HepG2 (cell line): ENCODE measurements around the gene ZCCHC4. TPM values are rescaled to one million over a fixed set of nuclear protein-coding genes. Genes with fewer than 3 reads are reported as not detected.

Experiments used
- ATAC-seq: fragments of 200-7000 bp; cut with Tn5 transposase; 3 replicates; pipeline ENCODE4 v1.9.1; 2020; ENCODE audit warnings: mild to moderate bottlenecking, moderate library complexity
- BruUV-seq: library from RNA; stranded (reverse); fragments of 400-500 nt; replicated peaks from 2 replicates; lab custom pipeline; 2021; lab: Mats Ljungman, UMichigan
- CTCF ChIA-PET: fragments of 300-600 bp; formaldehyde crosslinking; extraction: SDS; loops from one replicate; lab custom pipeline; 2021; ENCODE audit warnings: low total read pairs, inconsistent platforms, low intra/inter-chr PET ratio; lab: Yijun Ruan, JAX
- POLR2A ChIA-PET: fragments of 350-600 bp; sonication (Branson Sonifier 250); formaldehyde crosslinking; loops from one replicate; lab custom pipeline; 2020; ENCODE audit warnings: antibody characterized with exemption, inconsistent platforms; lab: Yijun Ruan, JAX
- DNase-seq: peaks from one replicate; pipeline ENCODE4 v3.0.0-alpha.2; 2015; ENCODE audit warnings: low spot score
- FAIRE-seq: peaks from 3 replicates; lab custom pipeline; 2011; peaks lifted over from hg19 to GRCh38; lab: Jason Lieb, UNC
- H2AFZ ChIP-seq: one replicate; pipeline ENCODE4 v1.6.1; 2011; ENCODE audit warnings: low read length, inconsistent platforms
- H3K27ac ChIP-seq: fragments of 300-600 bp; 3 replicates; pipeline ENCODE4 v1.8.0; 2011; ENCODE audit warnings: mixed run types, mild to moderate bottlenecking, mixed read lengths, low read length, inconsistent platforms; ENCODE audit not compliant: insufficient read depth; ENCODE audit errors: extremely low read length
- H3K27me3 ChIP-seq, 2 experiments: fragments of 200-600 bp in 1 of 2; 2 replicates in 1 of 2; 3 replicates in 1 of 2; pipeline versions ENCODE4 v1.6.0 to v1.8.0; 2011; ENCODE audit warnings: low read length in 2 of 2, mild to moderate bottlenecking in 2 of 2, moderate library complexity in 2 of 2, inconsistent platforms in 1 of 2; ENCODE audit not compliant: insufficient read depth in 2 of 2, control insufficient read depth in 1 of 2
- H3K36me3 ChIP-seq, 2 experiments: fragments of 200-600 bp in 1 of 2; replicated peaks in 1 of 2; 2 replicates in 1 of 2; 3 replicates in 1 of 2; pipeline versions ENCODE4 v1.5.1 to v1.8.0; 2011; ENCODE audit warnings: low read length in 2 of 2, inconsistent platforms in 1 of 2; ENCODE audit not compliant: insufficient read depth in 2 of 2, control insufficient read depth in 1 of 2
- H3K4me1 ChIP-seq: 2 replicates; pipeline ENCODE4 v1.5.1; 2012; ENCODE audit warnings: low read length, inconsistent platforms; ENCODE audit not compliant: insufficient read depth
- H3K4me2 ChIP-seq: 2 replicates; pipeline ENCODE4 v1.6.0; 2011; ENCODE audit warnings: low read depth, low read length, inconsistent platforms
- H3K4me3 ChIP-seq, 3 experiments: fragments of 200-600 bp in 1 of 3; sonication (generic), shearing (Covaris generic) in 1 of 3; replicated peaks in 1 of 3; 2 replicates each; pipeline ENCODE4 v1.5.1; 2011 to 2016; ENCODE audit warnings: low read length in 3 of 3, inconsistent platforms in 2 of 3, low read depth in 2 of 3, mild to moderate bottlenecking in 2 of 3, control low read depth in 1 of 3, mixed read lengths in 1 of 3; ENCODE audit not compliant: insufficient read depth in 1 of 3
- H3K79me2 ChIP-seq: one replicate; pipeline ENCODE4 v1.6.1; 2011; ENCODE audit warnings: low read length, inconsistent platforms; ENCODE audit not compliant: insufficient read depth
- H3K9ac ChIP-seq: 2 replicates; pipeline ENCODE4 v1.6.0; 2011; ENCODE audit warnings: mild to moderate bottlenecking, low read depth, low read length, inconsistent platforms; ENCODE audit not compliant: insufficient read depth
- H3K9me3 ChIP-seq: 2 replicates; pipeline ENCODE4 v1.5.1; 2012; ENCODE audit warnings: mild to moderate bottlenecking, low read length
- H4K20me1 ChIP-seq: 2 replicates; pipeline ENCODE4 v1.6.0; 2011; ENCODE audit warnings: inconsistent platforms, mild to moderate bottlenecking, low read length, moderate library complexity; ENCODE audit not compliant: insufficient read depth
- AKNA ChIP-seq: sonication (generic); formaldehyde crosslinking; IDR thresholded peaks from 2 replicates; pipeline ENCODE4 v1.4.0; 2020; ENCODE audit warnings: missing genetic modification reagents, borderline replicate concordance
- ATF7 ChIP-seq, 2 experiments: fragments of 450-650 bp in 1 of 2; sonication (generic) in 1 of 2; formaldehyde crosslinking in 1 of 2; IDR thresholded peaks; 2 replicates each; pipeline versions ENCODE4 v1.4.0 to v1.6.1; 2016 to 2020; ENCODE audit warnings: antibody characterized with exemption in 1 of 2, mild to moderate bottlenecking in 1 of 2, missing genetic modification reagents in 1 of 2
- E2F2 ChIP-seq: sonication (generic); formaldehyde crosslinking; IDR thresholded peaks from 2 replicates; pipeline ENCODE4 v1.4.0; 2020; ENCODE audit warnings: missing genetic modification reagents, borderline replicate concordance
- FLYWCH1 ChIP-seq: sonication (generic); formaldehyde crosslinking; IDR thresholded peaks from 2 replicates; pipeline ENCODE4 v1.8.1; 2023; ENCODE audit warnings: mild to moderate bottlenecking, missing genetic modification reagents
- GATAD1 ChIP-seq: IDR thresholded peaks from 2 replicates; pipeline ENCODE4 v1.6.1; 2016; ENCODE audit warnings: missing genetic modification reagents, missing compliant biosample characterization
- SIX1 ChIP-seq: sonication (generic); formaldehyde crosslinking; IDR thresholded peaks from 2 replicates; pipeline ENCODE4 v1.4.0; 2020; ENCODE audit warnings: missing genetic modification reagents, borderline replicate concordance
- THAP8 ChIP-seq: sonication (generic); formaldehyde crosslinking; IDR thresholded peaks from 2 replicates; pipeline ENCODE4 v1.5.1; 2020; ENCODE audit warnings: missing genetic modification reagents, mild to moderate bottlenecking, borderline replicate concordance
- ZBTB42 ChIP-seq: sonication (generic); formaldehyde crosslinking; IDR thresholded peaks from 2 replicates; pipeline ENCODE4 v1.5.0; 2020; ENCODE audit warnings: mild to moderate bottlenecking, missing genetic modification reagents
- ZNF264 ChIP-seq: sonication (generic); formaldehyde crosslinking; IDR thresholded peaks from 2 replicates; pipeline ENCODE4 v1.4.0; 2020; ENCODE audit warnings: missing genetic modification reagents
- ZNF496 ChIP-seq: sonication (generic); formaldehyde crosslinking; IDR thresholded peaks from 2 replicates; pipeline ENCODE4 v1.8.1; 2023; ENCODE audit warnings: mild to moderate bottlenecking, moderate library complexity, missing genetic modification reagents; ENCODE audit not compliant: insufficient replicate concordance
- WGBS: methylation state at CpG from one replicate; pipeline ENCODE4 v1.1.6; 2017; ENCODE audit warnings: low lambda C conversion rate; 5-methylcytosine and 5-hydroxymethylcytosine counted together
- in situ Hi-C: cut with HindIII; loops from 2 replicates; pipeline ENCODE4 v1.10.0; 2017; ENCODE audit warnings: low pct_unique_long_range_greater_than_20kb; ENCODE audit not compliant: extremely low pct_ligation_motif_present
- intact Hi-C: fragments of 100-400 bp; cut with micrococcal nuclease; formaldehyde crosslinking; loops from one replicate; pipeline ENCODE4 v1.10.0; 2022; ENCODE audit not compliant: unreplicated experiment
- polyA plus RNA-seq, 8 experiments: library from polyadenylated mRNA; depleted of rRNA in 3 of 8; stranded (reverse) in 7 of 8; unstranded in 1 of 8; fragments of >200 nt; fragmentation: Illumina TruSeq in 4 of 8; extraction: Trizol in 4 of 8; gene quantifications; 2 replicates each; pipeline versions ENCODE4 v1.2.1 to v1.2.3, GENCODE V29; 2011 to 2016; ENCODE audit warnings: low read depth in 4 of 8, missing spikeins in 1 of 8, mixed read lengths in 1 of 8; ENCODE audit not compliant: insufficient read depth in 1 of 8
- total RNA-seq, 5 experiments: library from RNA; depleted of rRNA; stranded (reverse); fragments of >200 nt; fragmentation: Illumina TruSeq; extraction: Trizol; gene quantifications; 2 replicates each; pipeline ENCODE4 v1.2.3, GENCODE V29; 2016; ENCODE audit warnings: low read depth in 1 of 5

The ZCCHC4 gene
- total and polyA plus RNA-seq, 2 of the 13 experiments (the other 11 are each of a cell fraction or from before 2014, with no cell fraction given) = 13.2 to 15.0 TPM

GRCh38 chr4:25351777-25352416 is 39.3 kb downstream of the ZCCHC4 start:
- Histone ChIP-seq H3K79me2 (no peaks in the 10 kb centered on the region), H3K27ac (no peak overlapping the region), H4K20me1 (no peaks in the 10 kb centered on the region), H3K4me2 (no peak overlapping the region), H3K9ac (no peak overlapping the region), H3K27me3 (no peaks in the 10 kb centered on the region), H3K4me3 (no peak overlapping the region), H3K9me3 (no peaks in the 10 kb centered on the region), H3K36me3 (peaks cover 0 to 24% of the 10 kb centered on the region in 2 experiments; a peak in 1 of 5 replicates), H3K4me1 (no peaks in the 10 kb centered on the region), H2AFZ (no peak overlapping the region)
- intact Hi-C loops = no loop called here
- no peak for DNase-seq
- no peak for FAIRE-seq
- TF ChIP-seq E2F2 (CRISPR knock-in tag) = no peak
- ChIA-PET POLR2A (no interaction called here), CTCF (no interaction called here)
- no peak for ATAC-seq
- in situ Hi-C loops = loop anchor here (25.0 kb wide), 1 partner anchor 365 kb away; no protein-coding TSS in a partner anchor
- no TSS peak for BruUV-seq
- WGBS = 86% methylated on average over 4 of the region's 4 CpGs

GRCh38 chr4:25356068-25356467 is 43.5 kb downstream of the ZCCHC4 start:
- no peaks in the 10 kb centered on the region for H3K9me3 ChIP-seq
- H3K27me3 ChIP-seq = no peaks in the 10 kb centered on the region
- H3K36me3 ChIP-seq = peaks cover 0 to 15% of the 10 kb centered on the region in 2 experiments; a peak in 2 of 5 replicates
- no peaks in the 10 kb centered on the region for H3K4me1 ChIP-seq
- no peaks in the 10 kb centered on the region for H4K20me1 ChIP-seq
- WGBS = 98% methylated on average over 2 of the region's 2 CpGs
- FAIRE-seq (no peak), DNase-seq (no peak), ATAC-seq (no peak)
- CTCF ChIA-PET = no interaction called here
- no peak overlapping the region for H3K4me3 ChIP-seq
- POLR2A ChIA-PET = no interaction called here
- no peak overlapping the region for H3K9ac ChIP-seq
- intact Hi-C loops = no loop called here
- no peak overlapping the region for H2AFZ ChIP-seq
- in situ Hi-C loops = loop anchor here (25.0 kb wide), 1 partner anchor 369 kb away; no protein-coding TSS in a partner anchor
- BruUV-seq = no TSS peak
- no peak overlapping the region for H3K27ac ChIP-seq
- no peak overlapping the region for H3K4me2 ChIP-seq
- no peaks in the 10 kb centered on the region for H3K79me2 ChIP-seq
- no peak for TF ChIP-seq SIX1 (CRISPR knock-in tag)
- TF ChIP-seq ZNF264 = no peak
- no peak for TF ChIP-seq AKNA
- no peak for TF ChIP-seq GATAD1 (CRISPR knock-in tag)
- no peak for TF ChIP-seq FLYWCH1
- TF ChIP-seq THAP8 (CRISPR knock-in tag) = no peak
- no peak for TF ChIP-seq ATF7 (IDR thresholded peaks at IDR 0.05)
- no peak for TF ChIP-seq ATF7 (CRISPR knock-in tag; IDR thresholded peaks at IDR 0.05)
- TF ChIP-seq ZBTB42 = no peak
- no peak for TF ChIP-seq ZNF496
